ENCODE measurements around the gene SLC45A1. TPM values are rescaled to one million over a fixed set of nuclear protein-coding genes. Genes with fewer than 3 reads are reported as not detected.

The SLC45A1 gene
- total RNA-seq, 2 experiments from 2014 or later, result 0.48 to 0.49 TPM

- ChIA-PET CTCF (interaction anchor here (0.9 to 4.7 kb wide), 6 partner anchors 159 to 338 kb away, joined by 3 to 79 read pairs (median 3); no protein-coding TSS in a partner anchor), POLR2A (no interaction called here)
- Mint-ChIP-seq H3K36me3 (ENCODE audit: low read depth) (no peaks in the 10 kb centered on the region), H3K27ac (no peak overlapping the region), H3K4me1 (peaks cover 6% of the 10 kb centered on the region), H3K4me3 (no peak overlapping the region), H3K9me3 (ENCODE audit: low read depth) (no peaks in the 10 kb centered on the region), H3K27me3 (peaks cover 25% of the 10 kb centered on the region)
- intact Hi-C loops (cut with DNase I, micrococcal nuclease), result loop anchor here in 1 of 2 experiments (5.0 kb wide), 1 partner anchor 295 kb away; no protein-coding TSS in a partner anchor
- ATAC-seq (no peak), DNase-seq (no peak)
Measured at GRCh38 chr1:8312235-8313218, 5.4 kb upstream of the SLC45A1 start.

GRCh38 chr1:8313231-8313630 is 4.7 kb upstream of the SLC45A1 start:
- no peak for ATAC-seq
- H3K9me3 Mint-ChIP-seq (ENCODE audit: low read depth), result no peaks in the 10 kb centered on the region
- ChIA-PET CTCF (interaction anchor here (4.7 kb wide), 1 partner anchor 298 kb away, joined by 79 read pairs; no protein-coding TSS in a partner anchor), POLR2A (no interaction called here)
- no peak overlapping the region for H3K27ac Mint-ChIP-seq
- no peaks in the 10 kb centered on the region for H3K36me3 Mint-ChIP-seq (ENCODE audit: low read depth)
- no peak for DNase-seq
- H3K4me3 Mint-ChIP-seq, result no peak overlapping the region
- peaks cover 7% of the 10 kb centered on the region for H3K4me1 Mint-ChIP-seq
- intact Hi-C loops (cut with DNase I, micrococcal nuclease), result loop anchor here in 1 of 2 experiments (5.0 kb wide), 1 partner anchor 296 kb away; no protein-coding TSS in a partner anchor
- H3K27me3 Mint-ChIP-seq, result peaks cover 25% of the 10 kb centered on the region

DNA sequence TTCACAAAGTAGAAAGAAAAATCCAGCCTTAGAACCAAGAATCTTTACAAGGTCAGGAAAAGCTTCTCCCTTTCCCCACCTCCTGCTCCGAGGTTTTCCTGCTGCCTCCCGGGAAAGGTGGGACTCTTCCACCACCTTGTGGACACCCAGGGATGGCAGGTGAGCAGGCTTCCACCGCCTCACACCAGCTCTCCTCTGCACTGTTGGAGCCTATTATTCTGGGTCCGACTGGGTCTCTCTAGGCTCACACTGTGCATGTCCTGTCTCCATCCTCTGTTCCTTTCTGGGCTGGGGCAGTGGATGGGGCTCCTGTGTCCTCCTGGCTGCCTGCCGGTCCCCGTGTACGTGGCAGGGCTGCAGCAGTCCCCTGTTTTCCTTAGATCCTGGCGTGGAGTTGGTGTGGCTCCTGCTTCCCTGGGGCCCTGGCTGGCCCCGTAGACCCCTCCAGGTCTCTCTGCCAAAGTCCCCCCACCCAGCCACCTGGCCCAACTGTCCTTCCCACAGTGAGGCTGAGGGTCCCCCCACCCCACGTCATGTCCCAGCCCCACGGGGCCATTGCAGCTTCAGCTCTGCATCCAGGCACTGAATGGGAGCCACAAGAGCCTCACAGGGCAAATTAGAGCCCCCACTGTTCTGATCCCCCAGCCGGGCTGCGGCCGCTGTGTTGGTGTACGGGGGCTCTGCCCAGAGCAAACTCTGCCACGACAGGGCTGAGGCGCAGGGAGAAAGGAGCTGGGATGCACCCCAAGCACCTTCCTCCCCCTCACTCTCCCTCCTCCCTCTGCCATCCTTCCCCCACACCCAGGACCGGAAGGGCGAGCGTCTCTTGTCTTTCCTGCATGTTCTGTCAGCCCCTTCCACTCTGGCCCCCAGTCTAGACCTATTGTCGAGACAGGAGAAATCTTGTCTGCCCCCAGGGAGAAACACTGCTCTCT is 3.3 kb upstream of the SLC45A1 start:
- ChIA-PET CTCF (interaction anchor here (0.7 to 4.7 kb wide), 20 partner anchors 12 to 339 kb away, joined by 3 to 79 read pairs (median 4); no protein-coding TSS in a partner anchor), POLR2A (no interaction called here)
- intact Hi-C loops (cut with DNase I, micrococcal nuclease), result loop anchor here (1.0 to 5.0 kb wide), 4 partner anchors 283 to 332 kb away; no protein-coding TSS in a partner anchor
- Mint-ChIP-seq H3K9me3 (ENCODE audit: low read depth) (no peaks in the 10 kb centered on the region), H3K4me3 (no peak overlapping the region), H3K4me1 (peaks cover 12% of the 10 kb centered on the region), H3K27me3 (peaks cover 27% of the 10 kb centered on the region), H3K36me3 (ENCODE audit: low read depth) (no peaks in the 10 kb centered on the region), H3K27ac (no peak overlapping the region)
- DNase-seq (peak; percentile 73), ATAC-seq (peak; percentile 51)

- intact Hi-C loops (cut with DNase I, micrococcal nuclease), result no loop called here
- POLR2A ChIA-PET, result no interaction called here
- Mint-ChIP-seq H3K36me3 (ENCODE audit: low read depth) (no peaks in the 10 kb centered on the region), H3K27me3 (peaks cover 27% of the 10 kb centered on the region), H3K27ac (no peak overlapping the region), H3K9me3 (ENCODE audit: low read depth) (no peaks in the 10 kb centered on the region), H3K4me3 (no peak overlapping the region), H3K4me1 (peaks cover 12% of the 10 kb centered on the region)
- DNase-seq (no peak), ATAC-seq (no peak)
- CTCF ChIA-PET, result interaction anchor here (0.5 to 4.7 kb wide), 12 partner anchors 22 to 334 kb away, joined by 3 to 79 read pairs (median 4); no protein-coding TSS in a partner anchor
Measured at GRCh38 chr1:8315573-8316475, 2.1 kb upstream of the SLC45A1 start.

- Mint-ChIP-seq H3K4me3 (peak overlapping the region; percentile 60), H3K27ac (no peak overlapping the region), H3K4me1 (peaks cover 18% of the 10 kb centered on the region), H3K27me3 (peaks cover 24% of the 10 kb centered on the region), H3K36me3 (ENCODE audit: low read depth) (no peaks in the 10 kb centered on the region), H3K9me3 (ENCODE audit: low read depth) (peaks cover 2% of the 10 kb centered on the region)
- intact Hi-C loops (cut with DNase I, micrococcal nuclease), result loop anchor here (1.0 to 2.0 kb wide), 2 partner anchors 30 to 292 kb away; partner anchors contain the start of gene ERRFI1 (in 2 of the 2)
- ATAC-seq, result peak; percentile 13
- POLR2A ChIA-PET, result no interaction called here
- CTCF ChIA-PET, result interaction anchor here (0.6 to 1.3 kb wide), 6 partner anchors 32 to 328 kb away, joined by 3 to 5 read pairs (median 3); no protein-coding TSS in a partner anchor
- DNase-seq, result no peak
Measured at GRCh38 chr1:8318436-8318835, 522 bp downstream of the SLC45A1 start.

GRCh38 chr1:8321612-8322011 is 3.7 kb downstream of the SLC45A1 start:
- peaks cover 2% of the 10 kb centered on the region for H3K9me3 Mint-ChIP-seq (ENCODE audit: low read depth)

GRCh38 chr1:8323706-8324105 is 5.8 kb downstream of the SLC45A1 start:
- H3K4me1 Mint-ChIP-seq, result peaks cover 7% of the 10 kb centered on the region
- CTCF ChIA-PET, result interaction anchor here (0.7 to 1.5 kb wide), 3 partner anchors 19 to 339 kb away, joined by 3 to 4 read pairs (median 3); no protein-coding TSS in a partner anchor
- no peak overlapping the region for H3K4me3 Mint-ChIP-seq
- ATAC-seq (no peak), DNase-seq (no peak)
- no peak overlapping the region for H3K27ac Mint-ChIP-seq
- H3K36me3 Mint-ChIP-seq (ENCODE audit: low read depth), result peaks cover 1% of the 10 kb centered on the region
- H3K9me3 Mint-ChIP-seq (ENCODE audit: low read depth), result peaks cover 2% of the 10 kb centered on the region
- H3K27me3 Mint-ChIP-seq, result peaks cover under 1% of the 10 kb centered on the region
- POLR2A ChIA-PET, result no interaction called here
- intact Hi-C loops (cut with DNase I, micrococcal nuclease), result no loop called here

More at GRCh38 chr1:8321612-8322011, 3.7 kb downstream of the SLC45A1 start:
- H3K27ac Mint-ChIP-seq, result no peak overlapping the region
- ATAC-seq (no peak), DNase-seq (no peak)
- ChIA-PET POLR2A (no interaction called here), CTCF (interaction anchor here (1.0 kb wide), 1 partner anchor 305 kb away, joined by 3 read pairs; no protein-coding TSS in a partner anchor)
- peaks cover 13% of the 10 kb centered on the region for H3K4me1 Mint-ChIP-seq
- no peak overlapping the region for H3K4me3 Mint-ChIP-seq
- intact Hi-C loops (cut with DNase I, micrococcal nuclease), result no loop called here
- peaks cover 1% of the 10 kb centered on the region for H3K36me3 Mint-ChIP-seq (ENCODE audit: low read depth)
- H3K27me3 Mint-ChIP-seq, result peaks cover 5% of the 10 kb centered on the region

DNA sequence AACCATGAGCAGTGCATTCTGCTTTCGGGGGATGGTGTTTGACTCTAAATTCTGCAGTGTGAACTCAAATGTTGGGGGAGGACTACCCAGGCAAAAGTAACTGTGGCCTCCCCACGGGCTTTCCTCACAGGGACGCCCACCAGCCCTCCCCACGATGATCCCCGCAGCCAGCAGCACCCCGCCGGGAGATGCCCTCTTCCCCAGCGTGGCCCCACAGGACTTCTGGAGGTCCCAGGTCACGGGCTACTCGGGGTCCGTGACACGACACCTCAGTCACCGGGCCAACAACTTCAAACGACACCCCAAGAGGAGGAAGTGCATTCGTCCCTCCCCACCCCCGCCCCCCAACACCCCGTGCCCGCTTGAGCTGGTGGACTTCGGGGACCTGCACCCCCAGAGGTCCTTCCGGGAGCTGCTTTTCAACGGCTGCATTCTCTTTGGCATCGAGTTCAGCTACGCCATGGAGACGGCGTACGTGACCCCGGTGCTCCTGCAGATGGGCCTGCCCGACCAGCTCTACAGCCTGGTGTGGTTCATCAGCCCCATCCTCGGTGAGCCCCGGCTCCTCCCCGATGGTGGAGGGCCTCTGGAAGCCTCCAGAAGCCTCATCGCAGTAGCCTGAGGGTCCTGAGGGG is 6.4 kb downstream of the SLC45A1 start:
- CTCF ChIA-PET, result interaction anchor here (0.6 to 1.5 kb wide), 2 partner anchors 25 to 515 kb away, joined by 3 to 4 read pairs; no protein-coding TSS in a partner anchor
- intact Hi-C loops (cut with DNase I, micrococcal nuclease), result no loop called here
- H3K9me3 Mint-ChIP-seq (ENCODE audit: low read depth), result peaks cover 2% of the 10 kb centered on the region

DNA sequence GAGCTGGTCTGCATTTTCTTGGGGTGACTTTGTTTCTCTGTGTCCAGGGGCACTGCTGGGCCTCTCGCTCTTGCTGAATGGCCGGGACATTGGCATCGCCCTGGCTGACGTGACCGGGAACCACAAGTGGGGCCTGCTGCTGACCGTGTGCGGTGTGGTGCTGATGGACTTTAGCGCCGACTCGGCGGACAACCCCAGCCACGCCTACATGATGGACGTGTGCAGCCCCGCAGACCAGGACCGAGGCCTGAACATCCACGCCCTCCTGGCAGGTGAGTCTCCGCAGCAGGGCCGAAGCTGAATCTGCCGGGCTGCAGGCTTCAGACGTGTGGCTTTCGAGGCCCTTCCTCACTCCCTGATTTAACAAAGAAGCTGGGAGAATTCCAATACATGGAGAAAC is 7.9 kb downstream of the SLC45A1 start:
- H3K27ac Mint-ChIP-seq, result no peak overlapping the region
- intact Hi-C loops (cut with DNase I, micrococcal nuclease), result no loop called here
- H3K9me3 Mint-ChIP-seq (ENCODE audit: low read depth), result peaks cover 2% of the 10 kb centered on the region
- peaks cover 6% of the 10 kb centered on the region for H3K4me1 Mint-ChIP-seq
- DNase-seq, result no peak
- no peaks in the 10 kb centered on the region for H3K27me3 Mint-ChIP-seq
- H3K4me3 Mint-ChIP-seq, result no peak overlapping the region
- ATAC-seq, result no peak
- ChIA-PET POLR2A (no interaction called here), CTCF (interaction anchor here (1.3 kb wide), 1 partner anchor 311 kb away, joined by 5 read pairs; no protein-coding TSS in a partner anchor)
- peaks cover 1% of the 10 kb centered on the region for H3K36me3 Mint-ChIP-seq (ENCODE audit: low read depth)

More for the DNA sequence above, 6.4 kb downstream of the SLC45A1 start:
- Mint-ChIP-seq H3K27ac (no peak overlapping the region), H3K4me1 (peaks cover 6% of the 10 kb centered on the region), H3K4me3 (no peak overlapping the region), H3K27me3 (no peaks in the 10 kb centered on the region), H3K36me3 (ENCODE audit: low read depth) (peaks cover 1% of the 10 kb centered on the region)
- DNase-seq, result no peak
- POLR2A ChIA-PET, result no interaction called here
- ATAC-seq, result no peak

DNA sequence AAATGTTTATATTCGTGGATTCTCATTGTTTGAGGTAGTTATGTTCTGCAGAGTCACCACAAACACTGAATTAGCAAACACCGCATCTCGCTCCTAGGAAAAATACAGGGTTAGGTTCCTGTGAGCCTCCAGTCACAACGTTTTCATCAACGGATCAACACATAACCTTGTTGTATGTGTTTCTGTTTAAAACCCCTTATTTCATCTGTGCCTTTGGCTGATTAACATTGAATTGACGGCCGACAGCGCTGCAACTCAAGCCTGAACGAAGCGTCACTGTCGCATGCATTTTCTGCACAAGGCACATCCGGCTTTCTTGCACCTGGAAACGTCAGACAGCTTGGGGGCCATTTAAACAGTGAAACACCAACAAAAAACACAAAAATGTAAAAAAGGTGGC is 8.4 kb downstream of the SLC45A1 start:
- intact Hi-C loops (cut with DNase I, micrococcal nuclease), result no loop called here
- CTCF ChIA-PET, result interaction anchor here (1.3 kb wide), 1 partner anchor 311 kb away, joined by 5 read pairs; no protein-coding TSS in a partner anchor
- POLR2A ChIA-PET, result no interaction called here

More for the DNA sequence above, 8.4 kb downstream of the SLC45A1 start:
- DNase-seq (no peak), ATAC-seq (no peak)
- Mint-ChIP-seq H3K27me3 (no peaks in the 10 kb centered on the region), H3K9me3 (ENCODE audit: low read depth) (peaks cover 2% of the 10 kb centered on the region), H3K36me3 (ENCODE audit: low read depth) (peaks cover 1% of the 10 kb centered on the region), H3K4me3 (no peak overlapping the region), H3K27ac (no peak overlapping the region), H3K4me1 (peaks cover 5% of the 10 kb centered on the region)
